Right atrium auricular region (tissue), 2 donors: Measurements from ENCODE around the gene FUT6. TPM values are rescaled to one million over a fixed set of nuclear protein-coding genes. Genes with fewer than 3 reads are reported as not detected.
"Not testable (repeated sequence)": the region's sequence is repeated elsewhere in the genome, so short reads cannot be mapped to it uniquely, and the experiment has no call there.

Experiments
- DNase-seq: peaks from one replicate; pipeline ENCODE4 v3.0.0-alpha.2; 2019; ENCODE audit warnings: low spot score
- H3K27ac ChIP-seq, 2 donors: fragments of 200-600 bp; sonication (generic); 1 replicate in 1 of 2; 2 replicates in 1 of 2; pipeline ENCODE4 v1.5.1; 2016 to 2019
- H3K27me3 ChIP-seq, 2 donors: fragments of 200-600 bp; sonication (generic); one replicate each; pipeline versions ENCODE4 v1.5.1 to v1.6.0; 2017 to 2019
- H3K36me3 ChIP-seq: fragments of 200-600 bp; sonication (generic); one replicate; pipeline ENCODE4 v1.5.1; 2016
- H3K4me1 ChIP-seq, 2 donors: fragments of 200-600 bp; sonication (generic); one replicate each; pipeline versions ENCODE4 v1.5.1 to v1.6.0; 2017 to 2019
- H3K4me3 ChIP-seq, 2 donors: fragments of 200-600 bp; sonication (generic); 1 replicate in 1 of 2; 2 replicates in 1 of 2; pipeline ENCODE4 v1.5.1; 2017 to 2019; ENCODE audit warnings: mild to moderate bottlenecking in 1 of 2, moderate library complexity in 1 of 2
- H3K9me3 ChIP-seq, 2 donors: fragments of 200-600 bp; sonication (generic); one replicate each; pipeline ENCODE4 v1.5.1; 2019
- total RNA-seq, 2 donors: library from RNA; depleted of rRNA; stranded (reverse); fragments of >200 nt; gene quantifications; one replicate each; pipeline ENCODE4 v1.1.0, GENCODE V29; 2016
- TF ChIP-seq, protein P1 (sequence below), 2 donors: fragments of 200-600 bp; sonication (generic); IDR thresholded peaks; one replicate each; pipeline ENCODE4 v1.5.1; 2019; ENCODE audit warnings: antibody characterized with exemption in 2 of 2

The FUT6 gene, protein sequence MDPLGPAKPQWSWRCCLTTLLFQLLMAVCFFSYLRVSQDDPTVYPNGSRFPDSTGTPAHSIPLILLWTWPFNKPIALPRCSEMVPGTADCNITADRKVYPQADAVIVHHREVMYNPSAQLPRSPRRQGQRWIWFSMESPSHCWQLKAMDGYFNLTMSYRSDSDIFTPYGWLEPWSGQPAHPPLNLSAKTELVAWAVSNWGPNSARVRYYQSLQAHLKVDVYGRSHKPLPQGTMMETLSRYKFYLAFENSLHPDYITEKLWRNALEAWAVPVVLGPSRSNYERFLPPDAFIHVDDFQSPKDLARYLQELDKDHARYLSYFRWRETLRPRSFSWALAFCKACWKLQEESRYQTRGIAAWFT
- not detected for total RNA-seq

DNA sequence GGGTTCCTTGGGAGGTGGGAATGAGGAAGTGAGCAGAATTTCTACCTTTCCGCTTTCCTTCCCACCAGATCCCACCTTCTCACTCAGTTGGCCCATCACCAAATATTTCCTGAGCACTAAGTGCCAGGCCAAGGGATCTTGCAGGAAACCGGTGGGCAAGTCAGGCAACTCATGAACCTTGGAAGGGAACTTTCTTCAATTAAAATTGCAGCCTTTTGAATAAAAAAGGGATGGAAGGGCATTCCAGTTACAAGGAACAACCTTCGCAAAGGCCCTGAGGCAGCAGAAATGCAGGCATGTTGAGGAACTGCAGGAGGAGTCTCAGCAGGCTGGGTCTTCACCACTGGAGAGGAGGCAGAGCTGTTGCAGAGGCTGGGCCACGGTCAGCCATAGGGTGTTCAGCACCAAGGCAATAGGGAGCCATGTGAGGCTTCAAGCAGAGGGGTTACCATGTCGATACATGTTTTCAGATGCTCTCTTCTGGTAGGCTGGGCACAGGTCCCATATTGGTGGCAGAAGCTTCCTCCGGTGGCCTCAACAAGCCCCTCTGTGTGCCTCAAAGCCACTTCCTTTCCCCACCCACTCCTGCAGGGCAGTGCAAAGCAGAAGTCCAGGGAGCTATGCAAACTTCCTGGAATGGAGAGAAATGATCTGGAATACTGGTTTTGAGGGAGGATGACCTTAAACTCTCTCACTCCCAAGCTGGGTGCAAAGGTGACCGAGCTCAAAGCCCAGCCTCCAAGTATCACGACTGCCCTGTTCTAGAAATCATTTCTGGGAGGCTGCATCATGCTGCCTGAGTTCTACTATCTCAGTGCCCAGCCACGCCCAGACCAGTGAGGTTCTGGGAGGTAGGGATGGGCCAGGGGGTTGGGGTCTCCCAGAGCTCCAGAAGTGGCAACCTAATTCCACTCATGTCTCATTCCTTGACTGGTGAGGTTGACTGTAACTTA is at the start of gene FUT6:
Gene FUT6 (minus strand): TSS at position 638 of the 953 bp plus-strand sequence. CDS start 7,135 bp downstream, outside the sequence.
- H3K4me1 ChIP-seq = no peaks in the 10 kb centered on the region
- H3K9me3 ChIP-seq = no peaks in the 10 kb centered on the region
- H3K4me3 ChIP-seq = no peak within 1 kb of the TSS
- DNase-seq = no peak
- H3K27ac ChIP-seq = no peak within 1 kb of the TSS
- TF ChIP-seq, protein P1, sequence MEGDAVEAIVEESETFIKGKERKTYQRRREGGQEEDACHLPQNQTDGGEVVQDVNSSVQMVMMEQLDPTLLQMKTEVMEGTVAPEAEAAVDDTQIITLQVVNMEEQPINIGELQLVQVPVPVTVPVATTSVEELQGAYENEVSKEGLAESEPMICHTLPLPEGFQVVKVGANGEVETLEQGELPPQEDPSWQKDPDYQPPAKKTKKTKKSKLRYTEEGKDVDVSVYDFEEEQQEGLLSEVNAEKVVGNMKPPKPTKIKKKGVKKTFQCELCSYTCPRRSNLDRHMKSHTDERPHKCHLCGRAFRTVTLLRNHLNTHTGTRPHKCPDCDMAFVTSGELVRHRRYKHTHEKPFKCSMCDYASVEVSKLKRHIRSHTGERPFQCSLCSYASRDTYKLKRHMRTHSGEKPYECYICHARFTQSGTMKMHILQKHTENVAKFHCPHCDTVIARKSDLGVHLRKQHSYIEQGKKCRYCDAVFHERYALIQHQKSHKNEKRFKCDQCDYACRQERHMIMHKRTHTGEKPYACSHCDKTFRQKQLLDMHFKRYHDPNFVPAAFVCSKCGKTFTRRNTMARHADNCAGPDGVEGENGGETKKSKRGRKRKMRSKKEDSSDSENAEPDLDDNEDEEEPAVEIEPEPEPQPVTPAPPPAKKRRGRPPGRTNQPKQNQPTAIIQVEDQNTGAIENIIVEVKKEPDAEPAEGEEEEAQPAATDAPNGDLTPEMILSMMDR (IDR thresholded peaks at IDR 0.05) = no peak
- H3K27me3 ChIP-seq = no peaks in the 10 kb centered on the region
- no peaks in the 10 kb centered on the region for H3K36me3 ChIP-seq

DNA sequence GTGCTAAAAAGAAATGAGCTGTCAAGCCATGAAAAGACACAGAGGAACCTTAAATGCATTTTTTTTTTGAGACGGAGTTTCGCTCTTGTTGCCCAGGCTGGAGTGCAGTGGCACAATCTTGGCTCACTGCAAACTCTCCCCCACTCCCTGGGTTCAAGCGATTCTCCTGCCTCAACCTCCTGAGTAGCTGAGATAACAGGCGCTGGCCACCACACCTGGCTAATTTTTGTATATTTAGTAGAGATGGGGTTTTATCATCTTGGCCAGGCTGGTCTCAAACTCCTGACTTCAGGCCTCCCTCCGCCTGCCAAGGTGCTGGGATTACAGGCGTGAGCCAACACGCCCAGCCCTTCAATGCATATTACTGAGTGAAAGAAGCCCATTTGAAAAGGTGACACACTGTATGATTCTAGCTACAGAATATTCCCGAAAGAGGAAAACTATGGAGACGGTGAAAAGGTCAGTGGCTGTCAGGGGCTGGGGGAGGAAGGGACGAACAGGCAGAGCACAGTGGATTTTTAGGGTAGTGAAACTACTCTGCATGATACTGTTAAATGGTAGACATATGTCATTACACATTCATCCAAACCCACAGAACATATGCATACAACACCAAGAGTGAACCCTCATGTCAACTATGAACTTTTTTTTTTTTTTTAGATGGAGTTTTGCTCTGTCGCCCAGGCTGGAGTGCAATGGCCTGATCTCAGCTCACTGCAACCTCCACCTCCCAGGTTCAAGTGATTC is 44.7 kb upstream of the FUT6 start:
- peak overlapping the region in 1 of 2 donors; percentile 67 for H3K27ac ChIP-seq
- DNase-seq, H3K36me3 ChIP-seq: not testable (repeated sequence)

DNA sequence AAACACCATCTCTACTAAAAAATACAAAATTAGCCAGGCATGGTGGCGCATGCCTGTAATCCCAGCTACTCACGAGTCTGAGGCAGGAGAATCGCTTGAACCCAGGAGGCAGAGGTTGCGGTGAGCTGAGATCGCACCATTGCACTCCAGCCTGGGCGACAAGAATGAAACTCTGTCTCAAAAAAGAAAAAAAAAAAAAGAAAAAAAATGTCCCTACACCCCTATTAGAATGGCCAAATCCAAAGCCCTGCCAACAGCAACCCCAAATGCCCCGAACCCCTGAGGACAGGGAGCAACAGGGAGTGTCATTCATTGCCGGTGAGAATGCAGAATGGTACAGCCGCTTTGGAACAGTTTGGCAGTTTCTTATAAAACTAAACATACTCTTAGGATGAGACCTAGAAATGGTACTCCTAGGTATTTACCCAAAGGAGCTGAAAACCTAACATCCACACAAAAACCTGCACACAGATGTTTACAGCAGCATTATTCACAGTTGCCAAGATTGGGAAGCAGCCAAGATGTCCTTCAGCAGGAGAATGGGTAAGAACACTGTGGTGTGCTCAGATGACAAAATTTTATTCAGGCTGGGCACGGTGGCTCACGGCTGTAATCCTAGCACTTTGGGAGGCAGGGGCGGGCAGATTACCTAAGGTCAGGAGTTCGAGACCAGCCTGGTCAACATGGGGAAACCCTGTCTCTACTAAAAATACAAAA is 43.8 kb upstream of the FUT6 start:
- Histone ChIP-seq H3K4me1 (peaks cover 0 to 11% of the 10 kb centered on the region in 2 donors), H3K27ac (peak overlapping the region in 1 of 2 donors; percentile 67)
- H3K36me3 ChIP-seq, H3K27me3 ChIP-seq, H3K4me3 ChIP-seq, DNase-seq, H3K9me3 ChIP-seq: not testable (repeated sequence)

More for the DNA sequence above, 44.7 kb upstream of the FUT6 start:
- not testable (repeated sequence) for H3K27me3 ChIP-seq, H3K9me3 ChIP-seq, H3K4me3 ChIP-seq
- H3K4me1 ChIP-seq = peaks cover 0 to 11% of the 10 kb centered on the region in 2 donors

DNA sequence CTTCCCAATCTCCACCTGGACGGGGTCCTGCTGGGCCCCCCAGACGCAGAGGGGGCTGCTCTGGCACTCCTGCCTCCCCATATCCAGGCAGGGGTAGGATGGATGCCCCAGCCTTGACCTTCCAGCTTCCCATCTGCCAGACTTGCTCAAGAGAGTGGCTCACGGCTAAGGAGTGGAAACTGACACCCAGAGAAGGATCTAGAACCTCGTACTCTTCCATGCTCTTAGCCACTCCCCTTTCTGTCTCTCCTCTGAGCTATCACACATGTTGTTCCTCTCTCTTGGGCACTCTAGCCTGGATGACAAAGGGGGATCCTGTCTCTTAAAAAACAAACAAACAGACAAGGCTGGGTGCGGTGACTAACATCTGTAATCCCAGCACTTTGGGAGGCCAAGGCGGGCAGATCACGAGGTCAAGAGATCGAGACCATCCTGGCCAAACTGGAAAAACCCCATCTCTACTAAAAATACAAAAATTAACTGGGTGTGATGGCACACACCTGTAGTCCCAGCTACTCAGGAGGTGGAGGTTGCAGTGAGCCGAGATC is 43.0 kb upstream of the FUT6 start:
- Histone ChIP-seq H3K27ac (peak overlapping the region; percentile 51 to 67), H3K4me1 (peaks cover 0 to 11% of the 10 kb centered on the region in 2 donors), H3K36me3 (no peaks in the 10 kb centered on the region)

DNA sequence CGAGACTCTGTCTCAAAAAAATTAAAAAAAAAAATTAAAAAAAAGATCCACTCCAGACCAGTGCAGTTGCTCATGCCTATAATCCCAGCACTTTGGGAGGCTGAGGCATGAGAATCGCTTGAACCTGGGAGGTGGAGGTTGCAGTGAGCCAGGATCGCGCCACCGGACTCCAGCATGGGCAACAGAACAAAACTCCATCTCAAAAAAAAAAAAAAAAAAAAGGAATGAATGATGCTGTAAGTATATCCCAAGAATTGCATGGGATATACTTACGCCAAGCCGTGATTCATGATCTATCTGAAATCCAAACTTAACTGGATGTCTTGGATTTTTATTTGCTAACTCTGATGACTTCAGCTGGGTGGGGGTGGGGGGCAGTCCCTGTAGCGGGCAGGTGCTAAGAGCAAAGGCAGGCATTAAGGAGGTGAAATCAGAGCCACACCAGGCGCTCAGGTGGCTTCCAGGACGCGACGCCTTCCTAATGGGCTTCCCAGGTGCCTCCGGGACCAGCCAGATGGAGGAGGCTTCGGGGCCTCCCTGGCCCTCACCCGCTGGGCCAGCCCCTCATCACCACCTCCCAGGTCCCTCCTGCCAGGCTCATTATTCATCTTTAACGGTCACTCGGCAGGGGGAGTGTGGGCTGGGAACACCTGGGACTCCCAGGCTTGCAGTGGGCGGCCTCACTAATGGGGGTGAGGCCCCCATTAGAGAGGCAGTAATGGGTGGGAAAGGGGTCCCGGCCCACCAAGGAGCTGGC is 42.2 kb upstream of the FUT6 start:
- Histone ChIP-seq H3K36me3 (no peaks in the 10 kb centered on the region), H3K27ac (peak overlapping the region; percentile 51 to 84), H3K4me3 (no peak overlapping the region), H3K9me3 (no peaks in the 10 kb centered on the region), H3K4me1 (peaks cover 0 to 11% of the 10 kb centered on the region in 2 donors), H3K27me3 (no peaks in the 10 kb centered on the region)
- TF ChIP-seq, protein P1 (IDR thresholded peaks at IDR 0.05) = no peak
- no peak for DNase-seq

More for the DNA sequence above, 43.0 kb upstream of the FUT6 start:
- Histone ChIP-seq H3K27me3 (no peaks in the 10 kb centered on the region), H3K4me3 (no peak overlapping the region), H3K9me3 (no peaks in the 10 kb centered on the region)
- TF ChIP-seq, protein P1 (IDR thresholded peaks at IDR 0.05) = no peak
- DNase-seq = no peak
